ENCODE results near the gene FAM25A. TPM values are rescaled to one million over a fixed set of nuclear protein-coding genes. Genes with fewer than 3 reads are reported as not detected.
"Not testable (repeated sequence)": the region's sequence is repeated elsewhere in the genome, so short reads cannot be mapped to it uniquely, and the experiment has no call there.

The FAM25A gene
- total RNA-seq, 1 donor from 2014 or later: not detected

GRCh38 chr10:87030912-87031635, 11.0 kb downstream of the FAM25A start:
- no peak for TF ChIP-seq CTCF (IDR thresholded peaks at IDR 0.05; ENCODE audit: partially characterized antibody, unreplicated experiment)
- Mint-ChIP-seq H3K27ac (ENCODE audit: unreplicated experiment) (no peak overlapping the region), H3K4me3 (ENCODE audit: unreplicated experiment) (no peak overlapping the region), H3K9me3 (ENCODE audit: unreplicated experiment) (no peaks in the 10 kb centered on the region), H3K36me3 (ENCODE audit: unreplicated experiment) (peaks cover 8% of the 10 kb centered on the region), H3K4me1 (ENCODE audit: low read depth, unreplicated experiment) (no peaks in the 10 kb centered on the region), H3K27me3 (ENCODE audit: unreplicated experiment) (no peaks in the 10 kb centered on the region)
- no peak for DNase-seq

- H3K4me1 Mint-ChIP-seq (ENCODE audit: low read depth, unreplicated experiment): no peaks in the 10 kb centered on the region
- TF ChIP-seq CTCF (IDR thresholded peaks at IDR 0.05; ENCODE audit: partially characterized antibody, unreplicated experiment): no peak
- H3K9me3 Mint-ChIP-seq (ENCODE audit: unreplicated experiment): no peaks in the 10 kb centered on the region
- no peak overlapping the region for H3K27ac Mint-ChIP-seq (ENCODE audit: unreplicated experiment)
- H3K4me3 Mint-ChIP-seq (ENCODE audit: unreplicated experiment): no peak overlapping the region
- H3K36me3 Mint-ChIP-seq (ENCODE audit: unreplicated experiment): peaks cover 8% of the 10 kb centered on the region
- peaks cover 5% of the 10 kb centered on the region for H3K27me3 Mint-ChIP-seq (ENCODE audit: unreplicated experiment)
- DNase-seq: no peak
Measured at GRCh38 chr10:87036623-87037022, 16.5 kb downstream of the FAM25A start.

- H3K9me3 Mint-ChIP-seq (ENCODE audit: unreplicated experiment): no peaks in the 10 kb centered on the region
- no peaks in the 10 kb centered on the region for H3K36me3 Mint-ChIP-seq (ENCODE audit: unreplicated experiment)
- no peak overlapping the region for H3K27ac Mint-ChIP-seq (ENCODE audit: unreplicated experiment)
- peaks cover 5% of the 10 kb centered on the region for H3K27me3 Mint-ChIP-seq (ENCODE audit: unreplicated experiment)
- no peak for TF ChIP-seq CTCF (IDR thresholded peaks at IDR 0.05; ENCODE audit: partially characterized antibody, unreplicated experiment)
- no peak overlapping the region for H3K4me3 Mint-ChIP-seq (ENCODE audit: unreplicated experiment)
- no peak for DNase-seq
- H3K4me1 Mint-ChIP-seq (ENCODE audit: low read depth, unreplicated experiment): no peaks in the 10 kb centered on the region
Measured at GRCh38 chr10:87038286-87038717, 18.2 kb downstream of the FAM25A start.

GRCh38 chr10:87038786-87039185, 18.7 kb downstream of the FAM25A start:
- H3K27ac Mint-ChIP-seq (ENCODE audit: unreplicated experiment): no peak overlapping the region
- TF ChIP-seq CTCF (IDR thresholded peaks at IDR 0.05; ENCODE audit: partially characterized antibody, unreplicated experiment): no peak
- no peak overlapping the region for H3K4me3 Mint-ChIP-seq (ENCODE audit: unreplicated experiment)
- peaks cover 5% of the 10 kb centered on the region for H3K27me3 Mint-ChIP-seq (ENCODE audit: unreplicated experiment)
- no peaks in the 10 kb centered on the region for H3K9me3 Mint-ChIP-seq (ENCODE audit: unreplicated experiment)
- H3K36me3 Mint-ChIP-seq (ENCODE audit: unreplicated experiment): no peaks in the 10 kb centered on the region
- H3K4me1 Mint-ChIP-seq (ENCODE audit: low read depth, unreplicated experiment): no peaks in the 10 kb centered on the region
- no peak for DNase-seq

GRCh38 chr10:87043579-87043978, 23.5 kb downstream of the FAM25A start:
- H3K36me3 Mint-ChIP-seq (ENCODE audit: unreplicated experiment); H3K9me3 Mint-ChIP-seq (ENCODE audit: unreplicated experiment); H3K27me3 Mint-ChIP-seq (ENCODE audit: unreplicated experiment); DNase-seq; H3K27ac Mint-ChIP-seq (ENCODE audit: unreplicated experiment); H3K4me3 Mint-ChIP-seq (ENCODE audit: unreplicated experiment); H3K4me1 Mint-ChIP-seq (ENCODE audit: low read depth, unreplicated experiment): not testable (repeated sequence)

All from glutamatergic neuron (in vitro differentiated cells).